Measurements from ENCODE around the gene ERO1B.
"Not testable (repeated sequence)": the region's sequence is repeated elsewhere in the genome, so short reads cannot be mapped to it uniquely, and the experiment has no call there.

ERO1B gene, protein sequence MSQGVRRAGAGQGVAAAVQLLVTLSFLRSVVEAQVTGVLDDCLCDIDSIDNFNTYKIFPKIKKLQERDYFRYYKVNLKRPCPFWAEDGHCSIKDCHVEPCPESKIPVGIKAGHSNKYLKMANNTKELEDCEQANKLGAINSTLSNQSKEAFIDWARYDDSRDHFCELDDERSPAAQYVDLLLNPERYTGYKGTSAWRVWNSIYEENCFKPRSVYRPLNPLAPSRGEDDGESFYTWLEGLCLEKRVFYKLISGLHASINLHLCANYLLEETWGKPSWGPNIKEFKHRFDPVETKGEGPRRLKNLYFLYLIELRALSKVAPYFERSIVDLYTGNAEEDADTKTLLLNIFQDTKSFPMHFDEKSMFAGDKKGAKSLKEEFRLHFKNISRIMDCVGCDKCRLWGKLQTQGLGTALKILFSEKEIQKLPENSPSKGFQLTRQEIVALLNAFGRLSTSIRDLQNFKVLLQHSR

DNA sequence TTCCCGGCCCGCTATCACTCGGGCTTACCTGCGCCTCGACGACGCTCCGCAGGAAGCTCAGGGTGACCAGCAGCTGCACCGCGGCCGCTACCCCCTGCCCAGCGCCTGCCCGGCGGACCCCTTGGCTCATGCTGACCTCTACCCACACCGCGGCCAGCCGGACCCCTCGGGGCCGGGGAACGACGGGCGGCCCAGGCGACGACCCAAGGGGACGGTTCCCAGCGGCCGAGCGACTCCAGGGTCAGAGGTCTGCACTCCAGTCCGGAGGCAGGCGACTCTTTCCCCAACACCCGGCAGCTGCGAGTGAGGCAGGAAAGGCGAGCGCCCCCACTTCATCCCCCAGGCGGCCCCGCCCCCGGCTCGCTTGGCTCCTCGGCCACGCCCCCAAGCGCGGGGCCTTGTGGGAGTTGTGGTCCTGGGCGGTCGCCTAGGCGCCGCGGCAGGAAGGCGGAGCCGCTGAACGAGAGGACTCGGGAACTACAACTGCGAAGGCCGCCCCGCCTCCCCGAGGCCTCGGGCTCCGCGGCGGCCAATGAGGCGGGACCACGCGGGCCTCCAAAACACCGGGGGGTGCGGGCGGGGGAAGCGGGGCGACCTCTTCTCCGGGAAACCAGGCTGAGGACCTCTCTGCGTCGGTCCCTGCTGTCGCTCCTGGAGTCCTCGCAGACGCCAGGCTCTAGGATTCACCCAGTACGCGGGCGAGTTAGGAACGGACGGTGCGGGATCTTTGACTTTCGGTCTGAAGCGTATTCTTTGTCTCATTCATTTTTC lies at the start of gene ERO1B:
Gene ERO1B, minus strand, starts transcription at position 305 of the 771 bp plus-strand sequence. Its CDS starts 175 bp downstream, at position 130.
- peak within 1 kb of the TSS; percentile 67 for H3K4me3 ChIP-seq (ENCODE audit: low read depth, low read length)

DNA sequence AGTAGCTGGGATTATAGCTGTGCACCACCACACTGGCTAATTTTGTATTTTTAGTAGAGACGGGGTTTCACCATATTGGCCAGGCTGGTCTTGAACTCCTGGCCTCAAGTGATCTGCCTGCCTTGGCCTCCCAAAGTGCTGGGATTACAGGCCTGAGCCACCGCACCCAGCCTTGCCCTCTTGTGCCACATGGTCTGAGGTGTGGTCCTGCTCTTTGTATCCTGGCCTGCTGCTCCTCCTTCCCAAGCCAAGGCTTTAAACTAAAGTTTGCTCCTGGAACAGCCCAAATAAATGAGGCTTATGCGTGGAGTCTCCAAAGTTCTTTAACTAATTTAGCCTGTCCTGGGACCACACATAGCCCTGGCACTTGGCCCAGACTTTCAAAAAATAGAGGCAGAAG lies 49.7 kb upstream of the ERO1B start:
- not testable (repeated sequence) for H3K4me3 ChIP-seq (ENCODE audit: low read depth, low read length)

DNA sequence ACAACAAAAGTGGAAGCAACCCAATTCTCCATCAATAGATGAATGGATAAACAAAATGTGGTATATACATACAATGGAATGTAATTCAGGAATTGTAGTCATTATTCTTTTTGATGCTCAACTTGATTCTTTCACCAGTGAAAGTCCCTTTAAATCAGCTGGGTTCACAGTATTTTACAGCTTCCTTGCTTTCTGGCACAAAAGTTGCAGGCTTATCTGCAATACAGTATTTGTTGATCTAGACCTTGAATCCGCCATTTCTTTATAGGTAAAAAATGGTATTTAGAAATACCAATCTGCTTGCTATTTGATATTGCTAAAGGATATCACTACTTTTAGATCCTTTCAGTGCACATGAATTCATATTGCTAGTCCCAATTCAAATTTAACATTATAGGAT lies 44.7 kb upstream of the ERO1B start:
- H3K4me3 ChIP-seq (ENCODE audit: low read depth, low read length), result no peak overlapping the region

DNA sequence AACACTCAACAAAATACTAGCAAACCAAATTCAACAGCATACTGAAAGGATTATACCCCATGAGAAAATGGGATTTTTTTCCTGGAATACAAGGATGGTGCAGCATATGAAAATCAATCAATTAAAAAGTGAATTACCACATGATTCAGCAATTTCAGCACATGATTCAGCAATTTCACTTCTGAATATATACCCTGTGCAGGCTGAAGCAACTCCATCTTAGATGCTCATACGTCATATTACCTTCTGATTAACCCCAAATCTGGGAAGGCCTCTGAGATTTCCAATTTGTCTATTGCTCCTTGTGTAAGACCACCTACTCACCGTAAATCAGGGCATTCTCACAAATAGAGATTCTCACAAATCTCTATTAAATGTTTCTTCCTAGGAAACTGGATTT lies 43.8 kb upstream of the ERO1B start:
- H3K4me3 ChIP-seq (ENCODE audit: low read depth, low read length), result no peak overlapping the region

DNA sequence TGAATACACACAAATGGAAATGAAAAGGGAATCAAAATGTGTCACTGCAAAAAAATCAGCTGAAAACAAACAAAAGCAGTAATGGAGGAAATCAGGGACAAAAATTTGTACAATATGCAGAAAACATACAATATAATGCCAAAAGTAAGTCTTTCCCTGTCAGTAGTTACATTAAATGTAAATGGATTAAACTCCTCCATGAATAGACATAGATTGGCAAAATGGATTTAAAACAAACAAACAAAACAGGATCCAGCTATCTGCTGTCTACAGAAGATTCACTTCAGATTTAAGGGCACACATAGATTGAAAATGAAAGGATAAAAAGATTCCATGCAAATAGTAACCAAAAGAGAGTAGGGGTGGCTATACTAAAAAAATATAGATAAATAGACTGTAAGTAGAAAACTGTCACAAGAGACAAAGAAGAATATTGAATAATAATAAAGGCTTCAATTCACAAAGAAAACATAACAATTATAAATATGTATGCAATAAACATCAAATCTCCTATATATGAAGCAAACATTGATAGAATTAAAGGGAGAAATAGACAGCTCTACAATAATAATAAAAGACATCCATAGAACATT lies 42.2 kb upstream of the ERO1B start:
- no peak overlapping the region for H3K4me3 ChIP-seq (ENCODE audit: low read depth, low read length)

DNA sequence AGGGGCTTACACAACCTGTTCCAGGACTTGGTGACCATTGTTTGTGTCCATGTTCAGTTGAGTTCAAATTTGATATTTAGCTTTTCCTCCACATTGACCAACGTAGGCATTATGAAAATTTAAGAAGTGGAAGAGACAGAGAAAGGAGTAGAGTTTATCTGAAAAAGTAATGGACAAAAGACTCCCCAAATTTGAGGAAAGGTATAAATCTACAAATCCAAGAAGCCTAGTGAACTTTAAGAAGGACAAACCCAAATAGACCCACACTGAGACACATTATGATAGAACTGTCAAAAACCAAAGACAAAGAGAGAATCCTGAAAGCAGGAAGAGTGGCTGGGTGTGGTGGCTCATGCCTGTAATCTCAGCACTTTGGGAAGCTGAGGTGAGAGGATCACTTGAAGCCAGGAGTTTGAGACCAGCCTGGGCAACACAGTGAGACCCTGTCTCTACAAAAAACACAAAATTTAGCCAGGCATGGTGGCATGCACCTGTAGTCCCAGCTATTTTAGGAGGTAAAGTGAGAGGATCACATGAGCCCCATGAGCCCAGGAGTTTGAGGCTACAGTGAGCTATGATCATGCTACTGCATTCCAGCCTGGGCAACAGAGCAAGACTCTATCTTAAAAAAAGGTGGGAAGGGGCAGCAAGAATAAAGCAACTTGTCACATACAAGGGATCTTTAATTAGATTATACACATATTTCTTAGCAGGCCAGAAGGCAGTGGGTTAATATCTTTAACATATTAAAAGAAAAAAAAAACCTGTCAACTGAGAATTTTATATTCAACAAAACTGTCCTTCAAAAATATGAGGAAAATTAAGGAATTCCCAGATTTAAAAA lies 41.0 kb upstream of the ERO1B start:
- no peak overlapping the region for H3K4me3 ChIP-seq (ENCODE audit: low read depth, low read length)

DNA sequence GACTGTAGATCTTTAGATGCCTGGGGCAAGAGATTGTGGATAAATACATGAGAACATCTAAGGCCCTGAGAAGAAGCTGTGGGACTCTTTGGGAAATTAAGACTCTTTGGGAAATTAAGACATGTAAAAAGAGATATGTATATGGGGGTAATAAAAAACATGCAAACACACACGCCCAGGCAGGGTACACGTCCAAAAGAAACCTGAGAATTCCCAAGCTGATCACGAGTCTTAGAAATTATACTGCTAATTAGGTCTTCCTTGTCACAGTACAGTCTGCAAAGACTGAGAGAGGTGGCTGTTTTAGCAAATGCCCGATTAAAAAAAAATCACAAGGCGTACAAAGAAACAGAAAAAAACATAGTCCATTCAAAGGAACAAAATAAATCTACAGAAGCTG lies 39.3 kb upstream of the ERO1B start:
- no peak overlapping the region for H3K4me3 ChIP-seq (ENCODE audit: low read depth, low read length)

DNA sequence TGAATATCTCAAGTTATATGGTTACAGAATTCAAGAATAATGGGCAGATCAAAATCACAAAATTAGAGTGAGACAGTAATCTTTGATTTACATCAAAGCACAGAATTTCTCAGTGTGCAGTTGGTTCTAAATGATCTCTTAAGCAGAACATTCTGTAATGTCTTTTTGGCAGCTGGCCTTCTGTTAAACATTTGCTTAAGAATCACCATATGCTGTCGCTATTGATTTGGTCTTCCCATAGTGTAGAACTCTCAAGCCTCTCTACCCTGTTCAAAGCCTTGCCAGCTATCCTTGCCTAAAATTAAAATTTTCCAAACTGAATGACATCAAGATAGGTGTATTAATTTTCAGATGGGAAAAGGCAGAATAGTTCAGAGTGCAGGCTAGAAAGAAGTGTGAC lies 38.9 kb upstream of the ERO1B start:
- H3K4me3 ChIP-seq (ENCODE audit: low read depth, low read length), result no peak overlapping the region

DNA sequence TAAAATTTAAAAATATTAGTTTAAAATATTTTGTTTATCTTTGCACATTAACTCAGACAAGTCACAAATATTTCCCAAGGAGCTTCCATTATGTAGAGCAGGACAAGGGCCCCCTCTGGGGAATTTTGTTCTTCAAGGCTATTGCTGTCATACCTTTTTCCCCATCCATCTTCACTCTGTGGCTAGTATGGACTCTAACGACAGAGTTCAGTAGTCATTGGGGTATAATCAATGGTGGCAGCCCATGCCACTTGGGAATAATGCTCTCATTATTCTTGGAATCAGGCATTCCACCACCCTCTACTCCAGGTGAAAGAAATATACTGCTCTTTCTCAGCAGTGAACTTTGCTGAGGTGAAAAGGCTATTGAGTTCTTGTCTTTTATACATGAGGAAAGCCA lies 38.5 kb upstream of the ERO1B start:
- no peak overlapping the region for H3K4me3 ChIP-seq (ENCODE audit: low read depth, low read length)

DNA sequence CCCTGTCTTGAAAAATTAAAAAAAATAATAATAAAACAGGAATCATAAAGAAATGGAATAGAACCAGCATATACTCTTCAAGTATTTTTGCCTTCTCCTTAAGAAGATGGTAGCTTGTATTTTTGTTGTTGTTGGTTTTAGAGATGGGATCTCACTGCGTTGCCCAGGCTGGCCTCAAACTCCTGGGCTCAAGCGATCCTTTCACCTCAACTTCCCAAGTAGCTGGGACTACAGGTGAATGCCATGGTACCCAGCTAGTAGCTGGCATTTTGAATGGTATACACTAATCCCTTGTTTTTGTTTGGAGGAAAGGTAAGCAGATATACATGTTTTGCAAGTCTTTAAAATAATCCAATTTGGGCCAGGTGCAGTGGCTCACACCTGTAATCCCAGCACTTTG lies 34.7 kb upstream of the ERO1B start:
- no peak overlapping the region for H3K4me3 ChIP-seq (ENCODE audit: low read depth, low read length)

DNA sequence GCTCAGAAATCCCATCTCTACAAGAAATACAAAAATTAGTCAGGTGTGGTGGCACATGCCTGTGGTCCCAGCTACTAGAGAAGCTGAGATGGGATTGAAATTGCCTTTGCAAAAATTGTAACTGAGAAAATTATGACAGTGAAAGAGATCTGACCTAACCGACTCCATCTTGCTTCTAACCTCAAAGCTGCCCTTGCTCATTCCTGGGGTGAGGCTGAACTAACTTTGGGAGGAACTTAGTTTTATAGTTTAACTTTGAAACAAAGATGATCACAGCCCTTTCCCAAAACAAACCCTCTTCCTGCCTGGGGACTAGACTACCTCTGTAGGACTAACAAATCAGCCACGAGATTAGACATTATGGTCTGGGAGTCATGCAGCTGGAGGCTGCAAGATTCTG lies 33.8 kb upstream of the ERO1B start:
- no peak overlapping the region for H3K4me3 ChIP-seq (ENCODE audit: low read depth, low read length)

DNA sequence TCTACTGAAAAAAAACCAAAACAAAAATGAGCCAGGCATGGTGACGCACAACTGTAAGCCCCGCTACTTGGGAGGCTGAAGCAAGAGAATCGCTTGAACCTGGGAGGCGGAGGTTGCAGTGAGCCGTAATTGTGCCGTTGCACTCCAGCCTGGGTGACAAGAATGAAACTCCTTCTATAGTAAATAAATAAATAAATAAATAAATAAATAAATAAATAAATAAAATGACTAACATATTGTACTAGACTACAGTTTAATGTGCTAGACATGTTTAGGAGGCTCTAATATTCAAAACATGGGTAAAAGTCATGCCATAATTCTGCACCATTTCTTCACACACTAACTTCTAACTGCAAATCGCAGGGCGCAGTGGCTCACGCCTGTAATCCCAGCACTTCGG lies 33.3 kb upstream of the ERO1B start:
- no peak overlapping the region for H3K4me3 ChIP-seq (ENCODE audit: low read depth, low read length)

DNA sequence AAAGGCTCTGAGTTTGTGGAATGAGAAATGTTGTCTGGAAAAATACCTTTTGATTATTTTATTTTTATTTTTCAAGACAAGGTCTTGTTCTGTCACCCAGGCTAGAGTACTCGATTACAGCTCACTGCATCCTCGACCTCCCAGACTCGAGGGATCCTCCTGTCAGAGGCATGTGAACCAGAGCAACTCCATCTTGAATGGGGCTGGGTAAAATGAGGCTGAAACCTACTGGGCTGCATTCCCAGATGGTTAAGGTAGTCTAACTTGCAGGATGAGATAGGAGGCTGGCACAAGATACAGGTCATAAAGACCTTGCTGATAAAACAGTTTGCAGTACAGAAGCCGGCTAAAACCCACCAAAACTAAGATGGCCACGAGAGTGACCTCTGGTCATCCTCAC lies 32.3 kb upstream of the ERO1B start:
- H3K4me3 ChIP-seq (ENCODE audit: low read depth, low read length), result not testable (repeated sequence)

DNA sequence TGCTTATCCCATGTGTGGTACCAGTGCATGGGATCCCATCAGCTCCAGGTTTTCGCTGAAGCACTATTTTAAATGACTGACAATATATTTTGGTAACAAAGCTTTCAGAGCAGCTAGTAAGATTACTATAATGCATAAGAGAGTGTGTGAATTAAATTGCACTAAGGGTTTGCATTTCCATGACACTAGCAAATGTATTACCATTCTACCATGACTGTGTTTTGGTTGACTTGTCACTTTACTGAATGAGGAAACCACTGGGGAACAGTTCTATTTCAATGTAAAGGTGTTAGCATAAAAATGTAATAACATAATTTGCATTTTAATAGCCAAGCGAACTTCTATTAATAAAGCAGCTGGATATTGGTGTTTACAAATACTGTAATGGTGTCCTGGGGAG lies 31.7 kb upstream of the ERO1B start:
- H3K4me3 ChIP-seq (ENCODE audit: low read depth, low read length), result no peak overlapping the region

DNA sequence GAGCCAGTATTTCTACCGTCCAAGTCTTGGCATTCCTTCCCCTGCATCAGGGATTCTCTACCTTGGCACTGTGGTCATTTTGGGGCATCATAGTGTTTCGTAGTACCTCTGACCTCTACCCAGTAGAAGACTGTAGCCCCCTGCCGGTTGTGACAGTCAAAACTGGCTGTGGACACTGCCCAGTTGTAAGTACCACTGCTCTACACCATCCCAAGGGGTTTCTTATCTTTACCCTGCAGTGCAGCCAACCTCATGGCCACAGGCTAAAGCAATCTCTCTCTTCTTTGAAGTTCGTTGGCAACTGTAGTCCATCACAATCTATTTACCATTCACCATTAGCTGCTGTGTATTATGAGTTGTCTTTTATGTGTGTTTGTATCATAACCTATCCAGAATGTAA lies 29.3 kb upstream of the ERO1B start:
- no peak overlapping the region for H3K4me3 ChIP-seq (ENCODE audit: low read depth, low read length)

DNA sequence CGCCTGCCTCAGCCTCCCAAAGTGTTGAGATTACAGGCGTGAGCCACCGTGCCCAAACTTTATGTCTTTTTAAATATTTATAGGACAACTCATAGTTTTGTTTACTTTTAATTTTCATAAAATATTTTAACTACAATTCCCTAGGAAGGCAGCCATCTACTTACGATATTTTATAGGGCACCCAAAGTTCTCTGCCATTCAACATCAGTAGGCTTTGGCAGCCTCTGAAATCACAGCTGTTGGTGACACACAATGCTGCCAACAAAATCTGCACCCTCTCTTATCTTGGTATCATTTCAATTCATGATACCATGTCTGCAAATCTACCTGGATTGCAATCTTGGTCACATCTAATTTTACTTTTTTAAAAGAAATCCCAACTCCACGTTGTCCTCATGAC lies 27.1 kb upstream of the ERO1B start:
- H3K4me3 ChIP-seq (ENCODE audit: low read depth, low read length), result no peak overlapping the region

DNA sequence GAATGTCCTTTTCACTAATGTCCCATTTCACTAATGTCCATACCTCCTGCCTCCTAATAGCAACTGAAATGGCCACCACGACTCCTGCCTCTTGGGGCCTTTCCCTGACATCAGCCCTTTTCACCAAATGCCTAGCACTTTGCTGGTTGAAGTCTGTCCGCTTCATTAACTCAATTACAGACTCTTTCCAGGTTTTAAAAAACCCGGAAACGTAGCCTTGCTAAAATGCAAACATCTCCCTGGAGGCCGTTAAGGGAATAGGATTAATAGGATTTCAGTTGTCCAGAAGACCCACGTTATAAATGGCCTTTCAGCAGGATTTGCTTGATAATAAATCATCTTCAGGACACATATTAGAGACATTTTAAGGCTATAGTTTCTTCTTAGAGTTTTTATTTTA lies 25.7 kb upstream of the ERO1B start:
- H3K4me3 ChIP-seq (ENCODE audit: low read depth, low read length), result no peak overlapping the region

DNA sequence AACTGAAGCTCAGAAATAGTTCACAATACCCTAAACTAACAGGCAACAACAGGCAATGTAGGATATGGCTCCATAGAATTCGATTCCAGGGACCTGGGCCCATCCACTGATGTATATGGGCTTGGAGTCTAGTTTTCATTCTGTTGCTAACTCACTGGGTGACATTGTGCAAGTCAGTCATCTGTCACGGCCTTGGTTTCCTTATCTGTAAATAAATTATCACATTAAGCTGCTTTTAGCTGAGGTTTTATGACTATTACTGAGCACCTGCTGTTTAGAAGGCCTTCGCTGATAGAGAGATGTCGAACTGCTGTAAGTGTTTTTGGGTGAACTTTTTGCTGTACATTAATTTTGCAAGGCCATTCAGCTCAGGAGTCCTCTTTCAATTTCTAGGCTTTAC lies 22.9 kb upstream of the ERO1B start:
- no peak overlapping the region for H3K4me3 ChIP-seq (ENCODE audit: low read depth, low read length)

DNA sequence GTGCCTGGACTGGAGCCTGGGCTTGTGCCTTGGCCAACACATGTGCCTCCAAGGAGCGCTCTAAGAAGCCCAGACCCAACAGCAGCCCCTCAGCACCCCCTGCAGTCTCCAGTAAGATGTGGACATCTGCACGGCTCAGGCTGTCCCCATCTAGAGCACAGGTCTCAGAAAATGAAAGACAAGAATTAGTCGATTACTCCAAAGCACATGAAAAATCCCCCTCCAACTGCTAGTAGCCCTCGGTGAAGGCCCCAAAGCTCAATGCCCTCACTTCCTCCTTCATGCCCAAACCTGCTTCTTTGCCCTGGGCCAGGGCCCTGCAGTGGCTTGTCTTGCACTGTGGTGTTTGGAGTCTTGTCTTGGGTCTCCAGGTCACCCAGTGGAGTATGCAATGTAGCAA lies 21.9 kb upstream of the ERO1B start:
- no peak overlapping the region for H3K4me3 ChIP-seq (ENCODE audit: low read depth, low read length)

DNA sequence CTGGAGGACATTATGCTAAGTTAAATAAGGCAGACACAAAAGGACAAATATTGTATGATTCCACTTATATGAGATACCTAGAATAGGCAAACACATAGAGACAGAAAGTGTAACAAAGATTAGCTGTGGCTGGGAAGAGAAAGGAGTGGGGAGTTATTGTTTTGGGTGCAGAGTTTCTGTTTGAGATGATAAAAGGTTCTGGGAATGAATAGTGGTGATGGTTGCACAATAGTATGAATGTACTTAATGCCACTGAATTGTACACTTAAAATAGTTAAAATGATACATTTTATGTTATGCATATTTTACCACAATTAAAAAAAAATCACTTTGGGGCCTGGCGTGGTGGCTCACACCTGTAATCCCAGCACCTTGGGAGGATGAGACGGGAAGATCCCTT lies 21.2 kb upstream of the ERO1B start:
- H3K4me3 ChIP-seq (ENCODE audit: low read depth, low read length), result no peak overlapping the region

DNA sequence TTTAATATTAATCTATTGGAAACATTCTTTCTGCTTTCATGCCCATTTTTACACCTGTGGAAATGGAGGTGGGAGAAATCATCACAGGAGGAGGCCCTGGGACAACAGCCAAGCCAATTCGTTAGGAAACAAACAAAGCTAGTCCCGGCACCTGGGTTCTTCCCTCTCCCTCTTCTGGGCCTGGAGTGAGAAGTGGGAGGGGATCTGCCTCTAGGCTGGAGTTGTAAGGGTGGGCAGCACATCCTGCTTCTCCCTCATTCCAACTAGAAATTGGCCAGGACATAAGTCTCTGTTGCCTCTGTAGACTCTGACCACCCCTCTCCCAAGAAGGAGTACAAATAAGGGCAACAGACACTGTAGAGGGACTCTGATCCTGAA lies 20.2 kb upstream of the ERO1B start:
- H3K4me3 ChIP-seq (ENCODE audit: low read depth, low read length), result no peak overlapping the region

Data from iPS-11a (cell line).